ENCODE measurements around the gene INPP4B.

DNA sequence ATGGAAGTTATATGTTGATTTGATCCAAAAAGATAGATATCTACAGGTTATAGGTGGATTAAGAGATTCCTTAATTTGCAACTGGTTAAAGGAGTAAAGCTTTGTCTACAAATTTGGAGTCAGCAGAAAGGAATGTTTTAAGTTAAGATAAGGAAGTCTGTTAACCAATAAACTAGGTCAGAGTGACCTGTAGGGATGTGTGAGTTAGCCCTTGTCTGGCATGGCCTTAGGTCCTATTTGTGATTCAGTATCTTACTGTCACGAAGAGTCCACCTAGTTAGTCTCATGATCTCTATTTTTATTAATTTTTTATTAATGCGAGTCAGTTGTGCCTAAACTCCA lies 230.8 kb downstream of the INPP4B start:
- TF ChIP-seq, protein P1, sequence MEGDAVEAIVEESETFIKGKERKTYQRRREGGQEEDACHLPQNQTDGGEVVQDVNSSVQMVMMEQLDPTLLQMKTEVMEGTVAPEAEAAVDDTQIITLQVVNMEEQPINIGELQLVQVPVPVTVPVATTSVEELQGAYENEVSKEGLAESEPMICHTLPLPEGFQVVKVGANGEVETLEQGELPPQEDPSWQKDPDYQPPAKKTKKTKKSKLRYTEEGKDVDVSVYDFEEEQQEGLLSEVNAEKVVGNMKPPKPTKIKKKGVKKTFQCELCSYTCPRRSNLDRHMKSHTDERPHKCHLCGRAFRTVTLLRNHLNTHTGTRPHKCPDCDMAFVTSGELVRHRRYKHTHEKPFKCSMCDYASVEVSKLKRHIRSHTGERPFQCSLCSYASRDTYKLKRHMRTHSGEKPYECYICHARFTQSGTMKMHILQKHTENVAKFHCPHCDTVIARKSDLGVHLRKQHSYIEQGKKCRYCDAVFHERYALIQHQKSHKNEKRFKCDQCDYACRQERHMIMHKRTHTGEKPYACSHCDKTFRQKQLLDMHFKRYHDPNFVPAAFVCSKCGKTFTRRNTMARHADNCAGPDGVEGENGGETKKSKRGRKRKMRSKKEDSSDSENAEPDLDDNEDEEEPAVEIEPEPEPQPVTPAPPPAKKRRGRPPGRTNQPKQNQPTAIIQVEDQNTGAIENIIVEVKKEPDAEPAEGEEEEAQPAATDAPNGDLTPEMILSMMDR (IDR thresholded peaks at IDR 0.05): no peak
- no peak for TF ChIP-seq POLR2A (IDR thresholded peaks at IDR 0.05)

Measured in breast epithelium (tissue), 3 donors.